Neural cell (in vitro differentiated cells): Measurements from ENCODE around the gene MTHFD2.

Source experiments
- EP300 ChIP-seq: fragments of 450-650 bp; conservative IDR thresholded peaks from 2 replicates; pipeline ENCODE4 v1.6.1; 2014; ENCODE audit warnings: antibody characterized with exemption, mild to moderate bottlenecking, moderate library complexity; ENCODE audit not compliant: poor library complexity, severe bottlenecking
- TF ChIP-seq, protein P1 (sequence below): fragments of 450-650 bp; IDR thresholded peaks from 2 replicates; pipeline ENCODE4 v1.5.1; 2014; ENCODE audit warnings: antibody characterized with exemption, mild to moderate bottlenecking, moderate library complexity; ENCODE audit not compliant: poor library complexity, severe bottlenecking

- TF ChIP-seq, protein P1, sequence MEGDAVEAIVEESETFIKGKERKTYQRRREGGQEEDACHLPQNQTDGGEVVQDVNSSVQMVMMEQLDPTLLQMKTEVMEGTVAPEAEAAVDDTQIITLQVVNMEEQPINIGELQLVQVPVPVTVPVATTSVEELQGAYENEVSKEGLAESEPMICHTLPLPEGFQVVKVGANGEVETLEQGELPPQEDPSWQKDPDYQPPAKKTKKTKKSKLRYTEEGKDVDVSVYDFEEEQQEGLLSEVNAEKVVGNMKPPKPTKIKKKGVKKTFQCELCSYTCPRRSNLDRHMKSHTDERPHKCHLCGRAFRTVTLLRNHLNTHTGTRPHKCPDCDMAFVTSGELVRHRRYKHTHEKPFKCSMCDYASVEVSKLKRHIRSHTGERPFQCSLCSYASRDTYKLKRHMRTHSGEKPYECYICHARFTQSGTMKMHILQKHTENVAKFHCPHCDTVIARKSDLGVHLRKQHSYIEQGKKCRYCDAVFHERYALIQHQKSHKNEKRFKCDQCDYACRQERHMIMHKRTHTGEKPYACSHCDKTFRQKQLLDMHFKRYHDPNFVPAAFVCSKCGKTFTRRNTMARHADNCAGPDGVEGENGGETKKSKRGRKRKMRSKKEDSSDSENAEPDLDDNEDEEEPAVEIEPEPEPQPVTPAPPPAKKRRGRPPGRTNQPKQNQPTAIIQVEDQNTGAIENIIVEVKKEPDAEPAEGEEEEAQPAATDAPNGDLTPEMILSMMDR: no peak
- no peak for TF ChIP-seq EP300
These were observed 35.5 kb upstream of the MTHFD2 start for GRCh38 chr2:74162951-74163350.
